PC-9 (cell line): ENCODE data around the gene DGCR2. TPM values are rescaled to one million over a fixed set of nuclear protein-coding genes. Genes with fewer than 3 reads are reported as not detected.
"Not testable (repeated sequence)": the region's sequence is repeated elsewhere in the genome, so short reads cannot be mapped to it uniquely, and the experiment has no call there.

ENCODE experiments used
- BruUV-seq: library from RNA; stranded (reverse); fragments of 400-500 nt; replicated peaks from 2 replicates; lab custom pipeline; 2021; lab: Mats Ljungman, UMichigan
- CTCF ChIA-PET: fragments of 300-600 bp; sonication (Branson Sonifier 250); formaldehyde crosslinking; loops from one replicate; lab custom pipeline; 2022; ENCODE audit warnings: antibody characterized with exemption; lab: Charles Lee
- POLR2A ChIA-PET: fragments of 300-600 bp; sonication (Branson Sonifier 250); formaldehyde crosslinking; loops from one replicate; lab custom pipeline; 2022; ENCODE audit warnings: antibody characterized with exemption; ENCODE audit not compliant: unreplicated experiment; lab: Charles Lee
- DNase-seq, 2 experiments: peaks; one replicate each; pipeline versions ENCODE4 v3.0.0 to v3.0.0-alpha.2; 2015 to 2022; ENCODE audit warnings: mixed read lengths in 1 of 2
- H2AFZ ChIP-seq: fragments of 200-600 bp; sonication (generic); 2 replicates; pipeline ENCODE4 v1.8.1; 2017; ENCODE audit warnings: antibody characterized with exemption
- H3F3A ChIP-seq: fragments of 200-600 bp; sonication (generic); 2 replicates; pipeline ENCODE4 v1.8.1; 2017; ENCODE audit warnings: antibody characterized with exemption, mild to moderate bottlenecking, low read depth; ENCODE audit not compliant: insufficient read depth
- H3K27ac ChIP-seq: fragments of 200-600 bp; sonication (generic); 2 replicates; pipeline ENCODE4 v1.6.1; 2016; ENCODE audit warnings: mixed run types
- H3K27me3 ChIP-seq: fragments of 200-600 bp; sonication (generic); 2 replicates; pipeline ENCODE4 v1.6.1; 2016; ENCODE audit warnings: low read depth, mixed run types; ENCODE audit not compliant: insufficient read depth
- H3K36me3 ChIP-seq: fragments of 200-600 bp; sonication (generic); 2 replicates; pipeline ENCODE4 v1.6.1; 2016; ENCODE audit warnings: low read depth, mixed run types
- H3K4me1 ChIP-seq: fragments of 200-600 bp; sonication (generic); replicated peaks from 2 replicates; pipeline ENCODE4 v1.6.1; 2016; ENCODE audit warnings: mixed run types; ENCODE audit not compliant: insufficient read depth
- H3K4me2 ChIP-seq: fragments of 200-600 bp; sonication (generic); 2 replicates; pipeline ENCODE4 v1.6.1; 2017; ENCODE audit warnings: mixed run types
- H3K4me3 ChIP-seq: fragments of 200-600 bp; sonication (generic); 2 replicates; pipeline ENCODE4 v1.6.1; 2016; ENCODE audit warnings: mixed run types
- H3K79me2 ChIP-seq: fragments of 200-600 bp; sonication (generic); 2 replicates; pipeline ENCODE4 v1.6.1; 2017; ENCODE audit warnings: low read depth, mixed run types
- H3K9me2 ChIP-seq: fragments of 200-600 bp; sonication (generic); 2 replicates; pipeline ENCODE4 v1.8.1; 2017; ENCODE audit warnings: mild to moderate bottlenecking; ENCODE audit not compliant: insufficient read depth
- H3K9me3 ChIP-seq: fragments of 200-600 bp; sonication (generic); 2 replicates; pipeline ENCODE4 v1.8.1; 2016; ENCODE audit warnings: low read depth; ENCODE audit not compliant: insufficient read depth
- H4K20me1 ChIP-seq: fragments of 200-600 bp; sonication (generic); 2 replicates; pipeline ENCODE4 v1.8.1; 2017; ENCODE audit not compliant: insufficient read depth
- EZH2 ChIP-seq: fragments of 200-600 bp; sonication (generic); IDR thresholded peaks from 2 replicates; pipeline ENCODE4 v1.8.0; 2017; ENCODE audit warnings: antibody characterized with exemption, low read depth
- intact Hi-C: fragments of 100-400 bp; cut with micrococcal nuclease; formaldehyde crosslinking; loops from one replicate; pipeline ENCODE4 v1.10.0; 2022; ENCODE audit not compliant: unreplicated experiment
- total RNA-seq: library from RNA; stranded (reverse); gene quantifications from 2 replicates; pipeline ENCODE4 v1.2.3, GENCODE V29; 2021
- TF ChIP-seq, protein P1 (sequence below): fragments of 200-600 bp; sonication (generic); conservative IDR thresholded peaks from 2 replicates; pipeline ENCODE4 v1.6.1; 2017; ENCODE audit warnings: mixed run types, antibody characterized with exemption, mild to moderate bottlenecking, moderate library complexity

The DGCR2 gene
- total RNA-seq, 1 experiment from 2014 or later: 37.6 TPM

DNA sequence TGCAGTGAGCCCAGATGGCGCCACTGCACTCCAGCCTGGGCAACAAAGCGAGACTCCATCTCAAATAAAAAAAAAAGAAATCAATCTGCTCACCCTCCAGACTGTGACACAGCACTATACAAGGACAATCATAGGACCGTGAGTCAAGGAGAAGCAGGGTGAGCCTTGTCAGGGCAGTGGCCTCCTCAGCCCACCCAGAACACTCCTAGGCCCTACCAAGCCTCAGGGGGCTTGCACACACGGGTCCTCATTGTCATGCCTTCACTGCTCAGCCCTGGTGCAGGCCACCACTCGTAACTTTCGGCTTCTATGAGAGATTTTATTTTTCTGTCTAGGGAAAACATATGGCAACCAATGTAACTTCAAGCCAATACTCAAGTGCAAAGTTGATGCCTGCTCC, 35.8 kb downstream of the DGCR2 start:
- no peak for TF ChIP-seq EZH2
- TF ChIP-seq, protein P1, sequence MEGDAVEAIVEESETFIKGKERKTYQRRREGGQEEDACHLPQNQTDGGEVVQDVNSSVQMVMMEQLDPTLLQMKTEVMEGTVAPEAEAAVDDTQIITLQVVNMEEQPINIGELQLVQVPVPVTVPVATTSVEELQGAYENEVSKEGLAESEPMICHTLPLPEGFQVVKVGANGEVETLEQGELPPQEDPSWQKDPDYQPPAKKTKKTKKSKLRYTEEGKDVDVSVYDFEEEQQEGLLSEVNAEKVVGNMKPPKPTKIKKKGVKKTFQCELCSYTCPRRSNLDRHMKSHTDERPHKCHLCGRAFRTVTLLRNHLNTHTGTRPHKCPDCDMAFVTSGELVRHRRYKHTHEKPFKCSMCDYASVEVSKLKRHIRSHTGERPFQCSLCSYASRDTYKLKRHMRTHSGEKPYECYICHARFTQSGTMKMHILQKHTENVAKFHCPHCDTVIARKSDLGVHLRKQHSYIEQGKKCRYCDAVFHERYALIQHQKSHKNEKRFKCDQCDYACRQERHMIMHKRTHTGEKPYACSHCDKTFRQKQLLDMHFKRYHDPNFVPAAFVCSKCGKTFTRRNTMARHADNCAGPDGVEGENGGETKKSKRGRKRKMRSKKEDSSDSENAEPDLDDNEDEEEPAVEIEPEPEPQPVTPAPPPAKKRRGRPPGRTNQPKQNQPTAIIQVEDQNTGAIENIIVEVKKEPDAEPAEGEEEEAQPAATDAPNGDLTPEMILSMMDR: no peak
- BruUV-seq: no TSS peak
- H3K4me2 ChIP-seq: no peak overlapping the region
- no peak overlapping the region for H2AFZ ChIP-seq
- H3K4me1 ChIP-seq: no peaks in the 10 kb centered on the region; the same call in 1 of the 2 replicates
- no peak for DNase-seq
- intact Hi-C loops: no loop called here
- H3K9me3 ChIP-seq: no peaks in the 10 kb centered on the region
- 0 out of 2 replicates have a peak, but pooled peaks cover 2% of the 10 kb centered on the region for H3K79me2 ChIP-seq
- H4K20me1 ChIP-seq: peaks cover 4% of the 10 kb centered on the region; the same call in 1 of the 2 replicates
- H3K36me3 ChIP-seq: no peaks in the 10 kb centered on the region
- no peaks in the 10 kb centered on the region for H3K9me2 ChIP-seq
- no peak overlapping the region for H3K27ac ChIP-seq
- H3K27me3 ChIP-seq: no peaks in the 10 kb centered on the region
- ChIA-PET CTCF (no interaction called here), POLR2A (no interaction called here)
- H3K4me3 ChIP-seq: no peak overlapping the region
- H3F3A ChIP-seq: no peaks in the 10 kb centered on the region

DNA sequence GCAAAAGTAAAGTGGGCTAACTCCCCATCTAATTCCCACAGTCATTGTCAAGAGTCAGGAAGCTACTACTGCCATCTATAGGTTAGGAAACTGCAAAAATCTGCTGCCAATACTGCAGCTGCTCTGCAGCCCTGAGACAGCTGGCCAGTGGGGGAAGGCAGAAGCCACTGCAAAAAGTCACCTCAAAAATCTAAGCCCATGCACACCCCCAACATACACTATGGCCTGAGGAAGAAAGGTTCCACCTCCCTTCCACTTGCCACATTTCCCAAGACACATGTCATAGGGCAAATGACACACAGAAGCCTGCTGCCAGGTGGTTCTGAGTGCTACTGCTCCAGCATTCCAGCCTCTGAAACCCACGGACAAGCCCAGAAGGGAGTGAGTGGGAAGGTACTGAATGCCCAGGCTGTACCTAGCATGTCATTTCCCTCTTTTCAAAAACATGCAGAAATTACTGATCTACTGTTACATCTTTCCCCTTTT, 36.9 kb downstream of the DGCR2 start:
- no peak overlapping the region for H3K4me2 ChIP-seq
- no peaks in the 10 kb centered on the region for H3K79me2 ChIP-seq
- H2AFZ ChIP-seq: no peak overlapping the region
- no peak overlapping the region for H3K27ac ChIP-seq
- ChIA-PET POLR2A (no interaction called here), CTCF (no interaction called here)
- H4K20me1 ChIP-seq: peaks cover 4% of the 10 kb centered on the region; the same call in 1 of the 2 replicates
- H3K4me3 ChIP-seq: no peak overlapping the region
- H3F3A ChIP-seq: no peaks in the 10 kb centered on the region
- no peaks in the 10 kb centered on the region; the same call in 1 of the 2 replicates for H3K4me1 ChIP-seq
- intact Hi-C loops: no loop called here
- no peaks in the 10 kb centered on the region for H3K9me3 ChIP-seq
- H3K27me3 ChIP-seq: no peaks in the 10 kb centered on the region
- no peaks in the 10 kb centered on the region for H3K9me2 ChIP-seq
- BruUV-seq: no TSS peak
- DNase-seq: no peak
- TF ChIP-seq EZH2: no peak
- TF ChIP-seq, protein P1: no peak; the same call in 1 of the 2 replicates
- H3K36me3 ChIP-seq: no peaks in the 10 kb centered on the region

DNA sequence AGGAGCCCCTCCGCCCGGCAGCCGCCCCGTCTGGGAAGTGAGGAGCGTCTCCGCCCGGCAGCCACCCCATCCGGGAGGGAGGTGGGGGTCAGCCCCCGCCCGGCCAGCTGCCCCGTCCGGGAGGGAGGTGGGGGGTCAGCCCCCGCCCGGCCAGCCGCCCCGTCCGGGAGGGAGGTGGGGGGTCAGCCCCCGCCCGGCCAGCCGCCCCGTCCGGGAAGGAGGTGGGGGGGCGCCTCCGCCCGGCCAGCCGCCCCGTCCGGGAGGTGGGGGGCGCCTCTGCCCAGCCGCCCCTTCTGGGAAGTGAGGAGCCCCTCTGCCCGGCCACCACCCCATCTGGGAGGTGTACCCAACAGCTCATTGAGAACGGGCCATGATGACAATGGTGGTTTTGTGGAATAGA, 37.6 kb downstream of the DGCR2 start:
- BruUV-seq, DNase-seq, intact Hi-C loops, H3K4me2 ChIP-seq, H4K20me1 ChIP-seq, POLR2A ChIA-PET, H2AFZ ChIP-seq, H3F3A ChIP-seq, H3K9me2 ChIP-seq, H3K9me3 ChIP-seq, H3K27me3 ChIP-seq, H3K4me3 ChIP-seq, H3K36me3 ChIP-seq, H3K27ac ChIP-seq, H3K4me1 ChIP-seq, CTCF ChIA-PET, H3K79me2 ChIP-seq: not testable (repeated sequence)

DNA sequence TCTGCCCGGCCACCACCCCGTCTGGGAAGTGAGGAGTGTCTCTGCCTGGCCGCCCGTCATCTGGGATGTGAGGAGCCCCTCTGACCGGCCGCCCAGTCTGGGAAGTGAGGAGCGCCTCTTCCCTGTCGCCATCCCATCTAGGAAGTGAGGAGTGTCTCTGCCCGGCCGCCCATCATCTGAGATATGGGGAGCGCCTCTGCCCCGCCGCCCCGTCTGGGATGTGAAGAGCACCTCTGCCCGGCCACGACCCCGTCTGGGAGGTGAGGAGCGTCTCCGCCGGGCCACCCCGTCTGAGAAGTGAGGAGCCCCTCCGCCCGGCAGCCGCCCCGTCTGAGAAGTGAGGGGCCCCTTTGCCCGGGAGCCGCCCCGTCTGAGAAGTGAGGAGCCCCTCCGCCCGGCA, 38.1 kb downstream of the DGCR2 start:
- H3K27ac ChIP-seq, H3F3A ChIP-seq, BruUV-seq, CTCF ChIA-PET, H3K27me3 ChIP-seq, H3K9me3 ChIP-seq, H3K4me3 ChIP-seq, H3K4me1 ChIP-seq, POLR2A ChIA-PET, H3K4me2 ChIP-seq, H2AFZ ChIP-seq, intact Hi-C loops, H3K79me2 ChIP-seq, H4K20me1 ChIP-seq, DNase-seq, H3K9me2 ChIP-seq, H3K36me3 ChIP-seq: not testable (repeated sequence)
